SK-N-SH (cell line): ENCODE data around the gene LAMA1. TPM values are rescaled to one million over a fixed set of nuclear protein-coding genes. Genes with fewer than 3 reads are reported as not detected.

Source experiments
- CTCF ChIA-PET: fragments of 300-600, 350-600 bp; formaldehyde crosslinking; extraction: SDS; loops from one replicate; lab custom pipeline; 2021; lab: Yijun Ruan, JAX
- POLR2A ChIA-PET: fragments of 350-600 bp; sonication (Branson Sonifier 250); formaldehyde crosslinking; extraction: SDS; loops from one replicate; lab custom pipeline; 2020; ENCODE audit warnings: antibody characterized with exemption, inconsistent platforms; lab: Yijun Ruan, JAX
- DNase-seq: peaks from one replicate; pipeline ENCODE4 v3.0.0; 2012
- H2AFZ ChIP-seq: fragments of 200-600 bp; sonication (generic); 2 replicates; pipeline ENCODE4 v1.8.1; 2016; ENCODE audit warnings: antibody characterized with exemption, mild to moderate bottlenecking, low read depth
- H3F3A ChIP-seq: fragments of 200-600 bp; sonication (generic); replicated peaks from 2 replicates; pipeline ENCODE3; 2016; ENCODE audit warnings: antibody characterized with exemption, mild to moderate bottlenecking; ENCODE audit not compliant: insufficient read depth
- H3K27ac ChIP-seq, 2 experiments: fragments of 200-500 bp in 1 of 2; fragments of 200-600 bp in 1 of 2; sonication (Bioruptor generic) in 1 of 2; sonication (generic), shearing (Covaris generic) in 1 of 2; 2 replicates each; pipeline versions ENCODE4 v1.5.1 to v1.6.1; 2014 to 2016; ENCODE audit warnings: low read depth in 2 of 2, inconsistent platforms in 1 of 2, low read length in 1 of 2, mild to moderate bottlenecking in 1 of 2, mixed read lengths in 1 of 2
- H3K27me3 ChIP-seq: fragments of 200-600 bp; sonication (generic), shearing (Covaris generic); 2 replicates; pipeline ENCODE4 v1.6.1; 2016; ENCODE audit warnings: mixed run types; ENCODE audit not compliant: insufficient read depth
- H3K36me3 ChIP-seq, 2 experiments: fragments of 200-500 bp in 1 of 2; fragments of 200-600 bp in 1 of 2; sonication (Bioruptor generic) in 1 of 2; sonication (generic) in 1 of 2; replicated peaks in 1 of 2; 2 replicates each; pipeline versions ENCODE3 to v1.5.1; 2014 to 2016; ENCODE audit warnings: low read length in 1 of 2, mild to moderate bottlenecking in 1 of 2; ENCODE audit not compliant: insufficient read depth in 2 of 2, control insufficient read depth in 1 of 2
- H3K4me1 ChIP-seq, 2 experiments: fragments of 200-500 bp in 1 of 2; fragments of 200-600 bp in 1 of 2; sonication (Bioruptor generic) in 1 of 2; sonication (generic), shearing (Covaris generic) in 1 of 2; 2 replicates each; pipeline versions ENCODE4 v1.5.1 to v1.6.1; 2014 to 2016; ENCODE audit warnings: low read depth in 1 of 2, low read length in 1 of 2, mixed run types in 1 of 2; ENCODE audit not compliant: insufficient read depth in 2 of 2, control insufficient read depth in 1 of 2
- H3K4me2 ChIP-seq: fragments of 200-600 bp; sonication (generic), shearing (Covaris generic); 2 replicates; pipeline ENCODE4 v1.6.1; 2017; ENCODE audit warnings: mixed run types
- H3K4me3 ChIP-seq, 2 experiments: fragments of 200-500 bp in 1 of 2; fragments of 200-600 bp in 1 of 2; sonication (Bioruptor generic) in 1 of 2; sonication (generic), shearing (Covaris generic) in 1 of 2; 2 replicates each; pipeline versions ENCODE4 v1.5.1 to v1.8.1; 2014 to 2016; ENCODE audit warnings: low read depth in 2 of 2, inconsistent platforms in 1 of 2, low read length in 1 of 2, mild to moderate bottlenecking in 1 of 2, mixed read lengths in 1 of 2, moderate library complexity in 1 of 2
- H3K79me2 ChIP-seq: fragments of 200-600 bp; sonication (generic); 2 replicates; pipeline ENCODE4 v1.8.1; 2017; ENCODE audit warnings: mild to moderate bottlenecking; ENCODE audit not compliant: insufficient read depth
- H3K9ac ChIP-seq: fragments of 200-600 bp; sonication (generic); 2 replicates; pipeline ENCODE4 v1.6.1; 2017; ENCODE audit warnings: mixed run types
- H3K9me2 ChIP-seq: fragments of 200-600 bp; sonication (generic); 2 replicates; pipeline ENCODE4 v1.6.1; 2017; ENCODE audit warnings: mixed run types
- H3K9me3 ChIP-seq: fragments of 200-600 bp; sonication (generic); 2 replicates; pipeline ENCODE4 v1.6.1; 2017; ENCODE audit warnings: mixed run types, mild to moderate bottlenecking, moderate library complexity
- H4K20me1 ChIP-seq: fragments of 200-600 bp; sonication (generic); 2 replicates; pipeline ENCODE4 v1.6.1; 2017; ENCODE audit warnings: mild to moderate bottlenecking, mixed run types; ENCODE audit not compliant: insufficient read depth
- CHD2 ChIP-seq: fragments of 150-350 bp; IDR thresholded peaks from 2 replicates; pipeline ENCODE4 v1.6.1; 2018; ENCODE audit warnings: low read length; ENCODE audit not compliant: partially characterized antibody
- CTCF ChIP-seq: fragments of 200-600 bp; sonication (generic); IDR thresholded peaks from 2 replicates; pipeline ENCODE4 v1.6.1; 2017; ENCODE audit warnings: antibody characterized with exemption, mild to moderate bottlenecking, moderate library complexity
- EZH2phosphoT487 ChIP-seq: fragments of 200-600 bp; sonication (generic); IDR thresholded peaks from 2 replicates; pipeline ENCODE4 v1.6.1; 2017; ENCODE audit warnings: low read depth, mixed run types, mild to moderate bottlenecking, antibody characterized with exemption, moderate library complexity, borderline replicate concordance
- FOSL2 ChIP-seq: IDR thresholded peaks from 2 replicates; pipeline ENCODE4 v1.4.0; 2012; ENCODE audit warnings: low read depth, mild to moderate bottlenecking, moderate library complexity, borderline replicate concordance
- GABPA ChIP-seq: IDR thresholded peaks from 2 replicates; pipeline ENCODE4 v1.4.0; 2012; ENCODE audit warnings: low read depth, mild to moderate bottlenecking
- GATA2 ChIP-seq: sonication (generic); formaldehyde crosslinking; IDR thresholded peaks from 2 replicates; pipeline ENCODE4 v1.5.0; 2020; ENCODE audit warnings: mild to moderate bottlenecking, missing genetic modification reagents
- IRF3 ChIP-seq: fragments of 150-350 bp; IDR thresholded peaks from 2 replicates; pipeline ENCODE4 v1.6.1; 2016; ENCODE audit warnings: mild to moderate bottlenecking, low read depth, low read length
- MAX ChIP-seq: IDR thresholded peaks from 2 replicates; pipeline ENCODE4 v1.4.0; 2012; ENCODE audit warnings: low read depth
- MXI1 ChIP-seq: IDR thresholded peaks from 2 replicates; pipeline ENCODE4 v1.6.1; 2012; ENCODE audit warnings: mild to moderate bottlenecking, low read depth, low read length, improper control_type of control experiment
- NRF1 ChIP-seq: IDR thresholded peaks from 2 replicates; pipeline ENCODE4 v1.6.1; 2012; ENCODE audit warnings: low read depth, mild to moderate bottlenecking, low read length
- PBX3 ChIP-seq: IDR thresholded peaks from 2 replicates; pipeline ENCODE4; 2012
- RAD21 ChIP-seq: IDR thresholded peaks from 2 replicates; pipeline ENCODE4 v1.6.1; 2012; ENCODE audit warnings: mild to moderate bottlenecking, low read length
- REST ChIP-seq: IDR thresholded peaks from 2 replicates; pipeline ENCODE4 v1.6.1; 2012; ENCODE audit warnings: mild to moderate bottlenecking, low read depth, low read length, moderate library complexity
- RFX5 ChIP-seq: IDR thresholded peaks from 2 replicates; pipeline ENCODE4 v1.6.1; 2012; ENCODE audit warnings: mild to moderate bottlenecking, improper control_type of control experiment, low read length
- RXRA ChIP-seq: IDR thresholded peaks from 2 replicates; pipeline ENCODE4 v1.4.0; 2012; ENCODE audit warnings: low read depth, mild to moderate bottlenecking, borderline replicate concordance
- SMC3 ChIP-seq: IDR thresholded peaks from 2 replicates; pipeline ENCODE4 v1.6.1; 2012; ENCODE audit warnings: low read depth, low read length, improper control_type of control experiment
- TCF12 ChIP-seq: IDR thresholded peaks from 2 replicates; pipeline ENCODE4 v1.4.0; 2012
- YY1 ChIP-seq: IDR thresholded peaks from 2 replicates; pipeline ENCODE4 v1.4.0; 2012; ENCODE audit warnings: low read depth, mild to moderate bottlenecking
- WGBS: methylation state at CpG from one replicate; pipeline ENCODE4 v1.1.6; 2017; ENCODE audit warnings: low lambda C conversion rate; 5-methylcytosine and 5-hydroxymethylcytosine counted together
- polyA plus RNA-seq, 3 experiments: library from polyadenylated mRNA; depleted of rRNA; stranded (reverse); fragments of >200 nt; gene quantifications; 2 replicates each; pipeline ENCODE4 v1.2.3, GENCODE V29; 2012

LAMA1 gene
- polyA plus RNA-seq, 1 of the 3 experiments (the other 2 are of a cell fraction): 0.07 TPM

- CTCF ChIA-PET: interaction anchor here (0.7 to 5.7 kb wide), 12 partner anchors 12 to 458 kb away, joined by 3 to 40 read pairs (median 4); no protein-coding TSS in a partner anchor
- Histone ChIP-seq H3F3A (no peaks in the 10 kb centered on the region), H3K79me2 (no peaks in the 10 kb centered on the region)
These were observed 117.0 kb downstream of the LAMA1 start for GRCh38 chr18:7000484-7001096.

GRCh38 chr18:6997808-6998207, 119.8 kb downstream of the LAMA1 start:
- Histone ChIP-seq H2AFZ (no peak overlapping the region), H3F3A (no peaks in the 10 kb centered on the region), H3K4me3 (no peak overlapping the region), H3K27me3 (no peaks in the 10 kb centered on the region), H3K36me3 (no peaks in the 10 kb centered on the region), H3K4me1 (peaks cover 0 to 9% of the 10 kb centered on the region in 2 experiments; a peak in 2 of 4 replicates), H3K79me2 (no peaks in the 10 kb centered on the region), H3K9me3 (no peaks in the 10 kb centered on the region), H4K20me1 (no peaks in the 10 kb centered on the region), H3K9ac (no peak overlapping the region), H3K9me2 (no peaks in the 10 kb centered on the region), H3K4me2 (no peak overlapping the region), H3K27ac (no peak overlapping the region)
- CTCF ChIA-PET: interaction anchor here (1.1 to 4.4 kb wide), 2 partner anchors 28 to 78 kb away, joined by 3 to 24 read pairs; no protein-coding TSS in a partner anchor
- DNase-seq: no peak
- 77% methylated on average over 8 of the region's 8 CpGs for WGBS
- POLR2A ChIA-PET: no interaction called here
- no peak for TF ChIP-seq REST
- TF ChIP-seq PBX3: no peak
- no peak for TF ChIP-seq IRF3
- no peak for TF ChIP-seq MAX
- no peak for TF ChIP-seq YY1
- no peak for TF ChIP-seq EZH2phosphoT487
- TF ChIP-seq MXI1: no peak
- no peak for TF ChIP-seq GATA2 (CRISPR knock-in tag)
- no peak for TF ChIP-seq CHD2
- TF ChIP-seq FOSL2: no peak
- TF ChIP-seq RFX5: no peak
- no peak for TF ChIP-seq TCF12
- no peak for TF ChIP-seq NRF1

More at GRCh38 chr18:7000484-7001096, 117.0 kb downstream of the LAMA1 start:
- POLR2A ChIA-PET: no interaction called here
- H3K4me2 ChIP-seq: no peak overlapping the region
- peak; percentile 59 for DNase-seq
- no peaks in the 10 kb centered on the region for H3K36me3 ChIP-seq
- no peak overlapping the region for H2AFZ ChIP-seq
- WGBS: 29% methylated on average over 9 of the region's 9 CpGs
- H3K9ac ChIP-seq: no peak overlapping the region
- H4K20me1 ChIP-seq: no peaks in the 10 kb centered on the region
- TF ChIP-seq GABPA (no peak), SMC3 (peak; percentile 64), FOSL2 (no peak), CTCF (peak; percentile 51), RXRA (no peak), RAD21 (peak; percentile 86)
- no peaks in the 10 kb centered on the region for H3K27me3 ChIP-seq
- H3K4me3 ChIP-seq: no peak overlapping the region
- no peaks in the 10 kb centered on the region for H3K9me3 ChIP-seq
- H3K4me1 ChIP-seq: no peaks in the 10 kb centered on the region; a peak in 2 of 4 replicates
- H3K27ac ChIP-seq: no peak overlapping the region
- H3K9me2 ChIP-seq: no peaks in the 10 kb centered on the region
